Measurements from ENCODE around the gene ITGBL1.

The ITGBL1 gene

GRCh38 chr13:101514100-101514499, 61.6 kb downstream of the ITGBL1 start:
- Histone ChIP-seq H3K36me3 (ENCODE audit: control insufficient read depth in 2 of 2, insufficient read depth in 2 of 2, low read length in 2 of 2) (no peaks in the 10 kb centered on the region), H3K4me1 (ENCODE audit: control insufficient read depth, insufficient read depth, low read length) (no peaks in the 10 kb centered on the region), H3K9me3 (ENCODE audit: control insufficient read depth in 2 of 2, low read length in 2 of 2) (no peaks in the 10 kb centered on the region), H3K27ac (ENCODE audit: low read length) (no peak overlapping the region), H3K4me3 (ENCODE audit: low read length in 2 of 2) (no peak overlapping the region), H3K27me3 (ENCODE audit: control insufficient read depth in 1 of 2, insufficient read depth in 2 of 2, low read length in 2 of 2) (no peaks in the 10 kb centered on the region), H3K9ac (ENCODE audit: low read length in 2 of 2) (no peak overlapping the region)

- Histone ChIP-seq H3K27ac (ENCODE audit: low read length) (no peak overlapping the region), H3K9ac (ENCODE audit: low read length in 2 of 2) (no peak overlapping the region), H3K9me3 (ENCODE audit: control insufficient read depth in 2 of 2, low read length in 2 of 2) (no peaks in the 10 kb centered on the region), H3K4me3 (ENCODE audit: low read length in 2 of 2) (no peak overlapping the region), H3K27me3 (ENCODE audit: control insufficient read depth in 1 of 2, insufficient read depth in 2 of 2, low read length in 2 of 2) (no peaks in the 10 kb centered on the region), H3K4me1 (ENCODE audit: control insufficient read depth, insufficient read depth, low read length) (no peaks in the 10 kb centered on the region), H3K36me3 (ENCODE audit: control insufficient read depth in 2 of 2, insufficient read depth in 2 of 2, low read length in 2 of 2) (no peaks in the 10 kb centered on the region)
These were observed 62.3 kb downstream of the ITGBL1 start for GRCh38 chr13:101514695-101515275.

- Histone ChIP-seq H3K27ac (ENCODE audit: low read length) (no peak overlapping the region), H3K27me3 (ENCODE audit: control insufficient read depth in 1 of 2, insufficient read depth in 2 of 2, low read length in 2 of 2) (no peaks in the 10 kb centered on the region), H3K9ac (ENCODE audit: low read length in 2 of 2) (no peak overlapping the region), H3K36me3 (ENCODE audit: control insufficient read depth in 2 of 2, insufficient read depth in 2 of 2, low read length in 2 of 2) (no peaks in the 10 kb centered on the region), H3K4me1 (ENCODE audit: control insufficient read depth, insufficient read depth, low read length) (no peaks in the 10 kb centered on the region), H3K4me3 (ENCODE audit: low read length in 2 of 2) (no peak overlapping the region), H3K9me3 (ENCODE audit: control insufficient read depth in 2 of 2, low read length in 2 of 2) (no peaks in the 10 kb centered on the region)
These were observed 63.0 kb downstream of the ITGBL1 start for GRCh38 chr13:101515504-101515903.

GRCh38 chr13:101516262-101516661, 63.8 kb downstream of the ITGBL1 start:
- H3K9ac ChIP-seq (ENCODE audit: low read length in 2 of 2) = no peak overlapping the region
- no peaks in the 10 kb centered on the region for H3K27me3 ChIP-seq (ENCODE audit: control insufficient read depth in 1 of 2, insufficient read depth in 2 of 2, low read length in 2 of 2)
- no peak overlapping the region for H3K27ac ChIP-seq (ENCODE audit: low read length)
- no peaks in the 10 kb centered on the region for H3K36me3 ChIP-seq (ENCODE audit: control insufficient read depth in 2 of 2, insufficient read depth in 2 of 2, low read length in 2 of 2)
- H3K9me3 ChIP-seq (ENCODE audit: control insufficient read depth in 2 of 2, low read length in 2 of 2) = no peaks in the 10 kb centered on the region
- H3K4me3 ChIP-seq (ENCODE audit: low read length in 2 of 2) = no peak overlapping the region
- H3K4me1 ChIP-seq (ENCODE audit: control insufficient read depth, insufficient read depth, low read length) = no peaks in the 10 kb centered on the region

- no peaks in the 10 kb centered on the region for H3K27me3 ChIP-seq (ENCODE audit: control insufficient read depth in 1 of 2, insufficient read depth in 2 of 2, low read length in 2 of 2)
- H3K4me1 ChIP-seq (ENCODE audit: control insufficient read depth, insufficient read depth, low read length) = no peaks in the 10 kb centered on the region
- H3K9me3 ChIP-seq (ENCODE audit: control insufficient read depth in 2 of 2, low read length in 2 of 2) = no peaks in the 10 kb centered on the region
- H3K27ac ChIP-seq (ENCODE audit: low read length) = no peak overlapping the region
- no peaks in the 10 kb centered on the region for H3K36me3 ChIP-seq (ENCODE audit: control insufficient read depth in 2 of 2, insufficient read depth in 2 of 2, low read length in 2 of 2)
- H3K9ac ChIP-seq (ENCODE audit: low read length in 2 of 2) = no peak overlapping the region
- H3K4me3 ChIP-seq (ENCODE audit: low read length in 2 of 2) = no peak overlapping the region
These were observed 68.2 kb downstream of the ITGBL1 start for GRCh38 chr13:101520672-101521071.

- Histone ChIP-seq H3K9me3 (ENCODE audit: control insufficient read depth in 2 of 2, low read length in 2 of 2) (no peaks in the 10 kb centered on the region), H3K4me3 (ENCODE audit: low read length in 2 of 2) (no peak overlapping the region), H3K9ac (ENCODE audit: low read length in 2 of 2) (no peak overlapping the region), H3K4me1 (ENCODE audit: control insufficient read depth, insufficient read depth, low read length) (no peaks in the 10 kb centered on the region), H3K36me3 (ENCODE audit: control insufficient read depth in 2 of 2, insufficient read depth in 2 of 2, low read length in 2 of 2) (no peaks in the 10 kb centered on the region), H3K27ac (ENCODE audit: low read length) (no peak overlapping the region), H3K27me3 (ENCODE audit: control insufficient read depth in 1 of 2, insufficient read depth in 2 of 2, low read length in 2 of 2) (no peaks in the 10 kb centered on the region)
These were observed 68.9 kb downstream of the ITGBL1 start for GRCh38 chr13:101521371-101521770.

GRCh38 chr13:101522607-101523006, 70.1 kb downstream of the ITGBL1 start:
- no peak overlapping the region for H3K4me3 ChIP-seq (ENCODE audit: low read length in 2 of 2)
- H3K27me3 ChIP-seq (ENCODE audit: control insufficient read depth in 1 of 2, insufficient read depth in 2 of 2, low read length in 2 of 2) = no peaks in the 10 kb centered on the region
- H3K36me3 ChIP-seq (ENCODE audit: control insufficient read depth in 2 of 2, insufficient read depth in 2 of 2, low read length in 2 of 2) = no peaks in the 10 kb centered on the region
- H3K4me1 ChIP-seq (ENCODE audit: control insufficient read depth, insufficient read depth, low read length) = no peaks in the 10 kb centered on the region
- H3K9me3 ChIP-seq (ENCODE audit: control insufficient read depth in 2 of 2, low read length in 2 of 2) = no peaks in the 10 kb centered on the region
- H3K9ac ChIP-seq (ENCODE audit: low read length in 2 of 2) = no peak overlapping the region
- H3K27ac ChIP-seq (ENCODE audit: low read length) = no peak overlapping the region

GRCh38 chr13:101523154-101524131, 71.0 kb downstream of the ITGBL1 start:
- Histone ChIP-seq H3K4me3 (ENCODE audit: low read length in 2 of 2) (no peak overlapping the region), H3K9me3 (ENCODE audit: control insufficient read depth in 2 of 2, low read length in 2 of 2) (no peaks in the 10 kb centered on the region), H3K27ac (ENCODE audit: low read length) (no peak overlapping the region), H3K9ac (ENCODE audit: low read length in 2 of 2) (no peak overlapping the region), H3K36me3 (ENCODE audit: control insufficient read depth in 2 of 2, insufficient read depth in 2 of 2, low read length in 2 of 2) (no peaks in the 10 kb centered on the region), H3K4me1 (ENCODE audit: control insufficient read depth, insufficient read depth, low read length) (no peaks in the 10 kb centered on the region), H3K27me3 (ENCODE audit: control insufficient read depth in 1 of 2, insufficient read depth in 2 of 2, low read length in 2 of 2) (no peaks in the 10 kb centered on the region)

GRCh38 chr13:101527130-101527529, 74.7 kb downstream of the ITGBL1 start:
- H3K4me3 ChIP-seq (ENCODE audit: low read length in 2 of 2) = no peak overlapping the region

GRCh38 chr13:101529422-101529821, 76.9 kb downstream of the ITGBL1 start:
- H3K9ac ChIP-seq (ENCODE audit: low read length in 2 of 2) = no peak overlapping the region
- no peak overlapping the region for H3K4me3 ChIP-seq (ENCODE audit: low read length in 2 of 2)
- H3K9me3 ChIP-seq (ENCODE audit: control insufficient read depth in 2 of 2, low read length in 2 of 2) = no peaks in the 10 kb centered on the region
- no peaks in the 10 kb centered on the region for H3K4me1 ChIP-seq (ENCODE audit: control insufficient read depth, insufficient read depth, low read length)
- no peaks in the 10 kb centered on the region for H3K27me3 ChIP-seq (ENCODE audit: control insufficient read depth in 1 of 2, insufficient read depth in 2 of 2, low read length in 2 of 2)
- no peak overlapping the region for H3K27ac ChIP-seq (ENCODE audit: low read length)
- H3K36me3 ChIP-seq (ENCODE audit: control insufficient read depth in 2 of 2, insufficient read depth in 2 of 2, low read length in 2 of 2) = no peaks in the 10 kb centered on the region

More at GRCh38 chr13:101527130-101527529, 74.7 kb downstream of the ITGBL1 start:
- Histone ChIP-seq H3K27ac (ENCODE audit: low read length) (no peak overlapping the region), H3K4me1 (ENCODE audit: control insufficient read depth, insufficient read depth, low read length) (no peaks in the 10 kb centered on the region), H3K9ac (ENCODE audit: low read length in 2 of 2) (no peak overlapping the region), H3K36me3 (ENCODE audit: control insufficient read depth in 2 of 2, insufficient read depth in 2 of 2, low read length in 2 of 2) (no peaks in the 10 kb centered on the region), H3K27me3 (ENCODE audit: control insufficient read depth in 1 of 2, insufficient read depth in 2 of 2, low read length in 2 of 2) (no peaks in the 10 kb centered on the region), H3K9me3 (ENCODE audit: control insufficient read depth in 2 of 2, low read length in 2 of 2) (no peaks in the 10 kb centered on the region)

GRCh38 chr13:101530293-101530692, 77.8 kb downstream of the ITGBL1 start:
- H3K27ac ChIP-seq (ENCODE audit: low read length) = no peak overlapping the region

More at GRCh38 chr13:101530293-101530692, 77.8 kb downstream of the ITGBL1 start:
- H3K27me3 ChIP-seq (ENCODE audit: control insufficient read depth in 1 of 2, insufficient read depth in 2 of 2, low read length in 2 of 2) = no peaks in the 10 kb centered on the region
- no peak overlapping the region for H3K9ac ChIP-seq (ENCODE audit: low read length in 2 of 2)
- no peaks in the 10 kb centered on the region for H3K4me1 ChIP-seq (ENCODE audit: control insufficient read depth, insufficient read depth, low read length)
- no peaks in the 10 kb centered on the region for H3K36me3 ChIP-seq (ENCODE audit: control insufficient read depth in 2 of 2, insufficient read depth in 2 of 2, low read length in 2 of 2)
- no peak overlapping the region for H3K4me3 ChIP-seq (ENCODE audit: low read length in 2 of 2)
- H3K9me3 ChIP-seq (ENCODE audit: control insufficient read depth in 2 of 2, low read length in 2 of 2) = no peaks in the 10 kb centered on the region

Data from stomach smooth muscle (tissue), 2 donors.